ENCODE measurements around the gene IRGQ. TPM values are rescaled to one million over a fixed set of nuclear protein-coding genes. Genes with fewer than 3 reads are reported as not detected.
"Not testable (repeated sequence)": the region's sequence is repeated elsewhere in the genome, so short reads cannot be mapped to it uniquely, and the experiment has no call there.

The IRGQ gene
- total RNA-seq, 2 donors from 2014 or later = 24.7 to 25.9 TPM

GRCh38 chr19:43552616-43553015, 43.3 kb downstream of the IRGQ start:
- TF ChIP-seq, protein P1, sequence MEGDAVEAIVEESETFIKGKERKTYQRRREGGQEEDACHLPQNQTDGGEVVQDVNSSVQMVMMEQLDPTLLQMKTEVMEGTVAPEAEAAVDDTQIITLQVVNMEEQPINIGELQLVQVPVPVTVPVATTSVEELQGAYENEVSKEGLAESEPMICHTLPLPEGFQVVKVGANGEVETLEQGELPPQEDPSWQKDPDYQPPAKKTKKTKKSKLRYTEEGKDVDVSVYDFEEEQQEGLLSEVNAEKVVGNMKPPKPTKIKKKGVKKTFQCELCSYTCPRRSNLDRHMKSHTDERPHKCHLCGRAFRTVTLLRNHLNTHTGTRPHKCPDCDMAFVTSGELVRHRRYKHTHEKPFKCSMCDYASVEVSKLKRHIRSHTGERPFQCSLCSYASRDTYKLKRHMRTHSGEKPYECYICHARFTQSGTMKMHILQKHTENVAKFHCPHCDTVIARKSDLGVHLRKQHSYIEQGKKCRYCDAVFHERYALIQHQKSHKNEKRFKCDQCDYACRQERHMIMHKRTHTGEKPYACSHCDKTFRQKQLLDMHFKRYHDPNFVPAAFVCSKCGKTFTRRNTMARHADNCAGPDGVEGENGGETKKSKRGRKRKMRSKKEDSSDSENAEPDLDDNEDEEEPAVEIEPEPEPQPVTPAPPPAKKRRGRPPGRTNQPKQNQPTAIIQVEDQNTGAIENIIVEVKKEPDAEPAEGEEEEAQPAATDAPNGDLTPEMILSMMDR (IDR thresholded peaks at IDR 0.05) = no peak
- Histone ChIP-seq H3K4me3 (no peak overlapping the region), H3K27me3 (no peaks in the 10 kb centered on the region), H3K27ac (no peak overlapping the region), H3K9me3 (no peaks in the 10 kb centered on the region), H3K36me3 (peaks cover 28% of the 10 kb centered on the region), H3K4me1 (no peaks in the 10 kb centered on the region)
- DNase-seq (ENCODE audit: low spot score) = no peak

DNA sequence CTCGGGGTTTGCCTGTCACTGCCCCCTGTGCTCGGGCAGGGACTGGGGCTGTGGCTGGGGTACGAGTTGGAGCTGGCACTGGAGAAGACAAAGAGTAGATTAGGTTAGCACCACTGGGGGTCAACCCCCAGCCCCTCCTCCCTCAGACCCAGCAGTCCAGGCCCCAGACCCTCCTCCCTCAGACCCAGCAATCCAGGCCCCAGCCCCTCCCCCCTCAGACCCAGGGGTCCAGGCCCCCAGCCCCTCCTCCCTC, 43.8 kb downstream of the IRGQ start:
- H3K36me3 ChIP-seq = peaks cover 28% of the 10 kb centered on the region
- H3K27ac ChIP-seq = no peak overlapping the region
- no peak overlapping the region for H3K4me3 ChIP-seq
- H3K9me3 ChIP-seq = no peaks in the 10 kb centered on the region
- no peaks in the 10 kb centered on the region for H3K4me1 ChIP-seq
- no peak for DNase-seq (ENCODE audit: low spot score)
- no peaks in the 10 kb centered on the region for H3K27me3 ChIP-seq
- TF ChIP-seq, protein P1 (IDR thresholded peaks at IDR 0.05) = no peak

GRCh38 chr19:43551399-43552197, 44.3 kb downstream of the IRGQ start:
- H3K4me1 ChIP-seq = no peaks in the 10 kb centered on the region
- H3K4me3 ChIP-seq = no peak overlapping the region
- H3K27me3 ChIP-seq = no peaks in the 10 kb centered on the region
- H3K27ac ChIP-seq = no peak overlapping the region
- peaks cover 28% of the 10 kb centered on the region for H3K36me3 ChIP-seq
- TF ChIP-seq, protein P1 (IDR thresholded peaks at IDR 0.05) = no peak
- DNase-seq (ENCODE audit: low spot score) = no peak
- no peaks in the 10 kb centered on the region for H3K9me3 ChIP-seq

DNA sequence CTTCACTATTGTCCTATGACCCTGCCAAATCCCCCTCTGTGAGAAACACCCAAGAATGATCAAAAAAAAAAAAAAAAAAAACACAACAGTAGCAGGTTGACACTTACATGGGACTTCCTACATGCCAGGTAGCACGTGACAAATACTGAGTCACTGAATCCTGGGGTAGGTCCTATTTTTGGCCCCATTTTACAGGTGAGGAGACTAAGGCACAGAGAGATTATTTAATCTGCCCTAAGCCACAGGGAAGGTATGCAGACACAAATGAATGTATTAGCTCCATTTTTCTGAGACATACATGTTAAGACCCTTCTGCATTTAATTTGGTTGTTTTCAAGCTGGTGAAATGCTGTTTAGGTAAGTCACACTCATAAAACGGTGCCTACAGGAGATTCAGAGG, 47.2 kb downstream of the IRGQ start:
- H3K36me3 ChIP-seq = peaks cover 43% of the 10 kb centered on the region

DNA sequence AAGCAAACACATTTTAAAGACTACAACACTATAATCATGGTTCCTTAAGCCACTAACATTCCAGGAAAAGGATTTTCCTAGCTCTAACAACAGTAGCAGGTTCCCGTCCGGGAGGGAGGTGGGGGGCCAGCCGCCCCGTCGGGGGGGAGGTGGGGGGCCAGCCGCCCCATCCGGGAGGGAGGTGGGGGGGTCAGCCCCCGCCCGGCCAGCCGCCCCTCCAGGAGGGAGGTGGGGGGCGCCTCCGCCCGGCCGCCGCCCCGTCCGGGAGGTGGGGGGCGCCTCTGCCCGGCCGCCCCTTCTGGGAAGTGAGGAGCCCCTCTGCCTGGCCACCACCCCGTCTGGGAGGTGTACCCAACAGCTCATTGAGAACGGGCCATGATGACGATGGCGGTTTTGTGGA, 48.0 kb downstream of the IRGQ start:
- not testable (repeated sequence) for H3K4me3 ChIP-seq; H3K27ac ChIP-seq; H3K4me1 ChIP-seq; H3K27me3 ChIP-seq; DNase-seq (ENCODE audit: low spot score); H3K9me3 ChIP-seq
- H3K36me3 ChIP-seq = peaks cover 49% of the 10 kb centered on the region

More for the DNA sequence above, 47.2 kb downstream of the IRGQ start:
- Histone ChIP-seq H3K4me3 (no peak overlapping the region), H3K27me3 (no peaks in the 10 kb centered on the region), H3K9me3 (no peaks in the 10 kb centered on the region), H3K27ac (no peak overlapping the region), H3K4me1 (no peaks in the 10 kb centered on the region)
- TF ChIP-seq, protein P1 (IDR thresholded peaks at IDR 0.05) = no peak
- DNase-seq (ENCODE audit: low spot score) = no peak

GRCh38 chr19:43546581-43546980, 49.4 kb downstream of the IRGQ start:
- Histone ChIP-seq H3K36me3 (peaks cover 50% of the 10 kb centered on the region), H3K4me1 (no peaks in the 10 kb centered on the region), H3K9me3 (no peaks in the 10 kb centered on the region), H3K27me3 (no peaks in the 10 kb centered on the region), H3K27ac (no peak overlapping the region), H3K4me3 (no peak overlapping the region)
- no peak for DNase-seq (ENCODE audit: low spot score)
- TF ChIP-seq, protein P1 (IDR thresholded peaks at IDR 0.05) = no peak

All from right atrium auricular region (tissue), 2 donors.